HG02870 (cell line): ENCODE results near the gene OPTC.
"Not testable (repeated sequence)": the region's sequence is repeated elsewhere in the genome, so short reads cannot be mapped to it uniquely, and the experiment has no call there.

Experiments
- ATAC-seq: cut with Tn5 transposase; IDR thresholded peaks from one replicate; pipeline ENCODE4 v1.9.1; 2021; ENCODE audit warnings: mild to moderate bottlenecking, moderate library complexity; ENCODE audit not compliant: unreplicated experiment

Gene OPTC

DNA sequence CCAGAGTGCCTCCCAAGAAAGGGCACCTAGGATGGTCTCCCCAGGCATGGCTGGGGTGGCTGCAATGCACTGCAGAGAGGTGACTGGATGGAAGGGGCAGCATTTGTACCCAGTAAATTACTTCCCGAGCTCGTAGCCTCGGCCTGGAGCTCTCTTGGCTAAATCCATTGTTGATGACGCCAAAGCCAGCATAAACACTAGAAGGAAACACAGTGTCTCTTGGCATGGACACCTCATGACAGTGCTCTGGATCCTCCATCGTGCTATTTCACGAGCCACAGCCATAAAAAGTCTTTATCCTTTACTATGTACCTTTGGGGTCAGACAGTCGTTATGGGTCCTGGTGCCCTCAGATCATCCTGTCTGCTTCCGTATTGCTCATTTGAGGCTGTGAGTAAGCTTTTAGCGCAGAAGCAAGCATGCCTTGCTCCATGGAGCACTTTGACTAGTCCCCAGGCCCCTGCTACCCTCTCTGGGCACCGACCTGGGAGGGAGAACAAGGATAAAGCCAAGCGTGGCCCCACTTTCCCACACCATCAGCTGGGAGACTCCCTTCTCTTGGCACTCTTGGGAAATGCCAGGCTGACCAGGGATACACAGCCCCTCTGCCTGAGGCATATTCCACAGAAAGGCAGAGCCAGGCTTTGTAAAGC is 28.7 kb upstream of the OPTC start:
- no peak for ATAC-seq

DNA sequence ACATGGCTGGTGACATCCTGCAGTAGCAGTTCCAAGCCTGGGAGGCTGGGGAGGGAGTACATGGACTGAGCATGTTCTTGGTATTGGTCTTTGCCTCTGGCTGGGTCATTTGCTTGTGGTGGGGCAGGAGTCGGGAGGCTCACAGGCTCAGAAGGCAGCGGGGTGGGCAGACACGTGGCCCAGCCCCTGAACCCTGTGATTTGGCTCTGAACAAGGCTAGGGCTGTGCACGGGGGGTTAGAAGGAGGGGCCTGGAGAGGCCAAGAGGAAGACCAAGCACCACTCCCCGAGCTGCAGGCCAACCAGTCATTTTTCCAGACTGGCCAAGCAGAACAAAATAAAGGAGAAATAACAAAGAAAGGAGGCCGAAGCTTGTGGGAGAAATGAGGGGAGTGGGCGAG is 28.0 kb upstream of the OPTC start:
- ATAC-seq: no peak

DNA sequence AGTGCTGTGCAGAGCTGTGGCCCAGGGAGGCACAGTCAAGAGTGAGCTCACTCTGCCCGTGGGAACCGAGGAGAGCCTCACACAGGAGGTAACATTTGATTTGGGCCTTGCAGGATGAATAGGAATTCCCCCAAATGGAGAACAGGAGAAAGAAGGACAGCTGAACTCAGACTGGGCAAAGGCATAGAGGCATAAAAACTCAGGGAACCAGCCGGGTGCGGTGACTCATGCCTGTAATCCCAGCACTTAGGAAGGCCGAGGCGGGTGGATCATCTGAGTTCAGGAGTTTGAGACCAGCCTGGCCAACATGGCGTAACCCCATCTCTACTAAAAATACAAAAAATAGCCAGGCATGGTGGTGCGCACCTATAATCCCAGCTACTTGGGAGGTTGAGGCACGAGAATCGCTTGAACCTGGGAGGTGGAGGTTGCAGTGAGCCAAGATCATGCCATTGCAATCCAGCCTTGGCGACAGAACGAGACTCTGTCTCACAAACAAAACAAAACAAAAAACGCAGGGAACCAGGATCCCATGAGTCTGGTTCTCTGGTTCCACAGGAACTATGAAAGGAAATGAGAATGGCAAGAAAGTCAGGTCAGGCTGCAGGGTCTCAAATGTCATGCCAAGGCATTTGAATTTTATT is 26.9 kb upstream of the OPTC start:
- not testable (repeated sequence) for ATAC-seq

DNA sequence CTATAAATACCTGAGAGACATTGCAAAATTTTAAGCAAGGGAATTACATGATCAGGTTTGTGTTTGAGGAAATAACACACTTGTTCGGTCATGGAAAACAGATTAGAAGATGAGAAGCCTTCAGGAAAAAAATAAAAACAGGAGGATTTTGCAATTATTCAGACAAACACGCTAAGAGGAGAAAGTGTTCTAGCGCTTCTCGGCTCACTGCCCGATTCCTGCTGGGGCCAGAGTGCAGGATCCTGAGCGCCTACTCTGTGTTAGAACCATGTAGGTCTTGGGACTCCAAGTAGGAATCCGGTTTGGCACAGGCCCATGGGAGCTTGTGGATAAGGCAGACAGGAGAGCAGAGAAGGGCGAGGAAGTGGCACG is 26.4 kb upstream of the OPTC start:
- no peak for ATAC-seq

DNA sequence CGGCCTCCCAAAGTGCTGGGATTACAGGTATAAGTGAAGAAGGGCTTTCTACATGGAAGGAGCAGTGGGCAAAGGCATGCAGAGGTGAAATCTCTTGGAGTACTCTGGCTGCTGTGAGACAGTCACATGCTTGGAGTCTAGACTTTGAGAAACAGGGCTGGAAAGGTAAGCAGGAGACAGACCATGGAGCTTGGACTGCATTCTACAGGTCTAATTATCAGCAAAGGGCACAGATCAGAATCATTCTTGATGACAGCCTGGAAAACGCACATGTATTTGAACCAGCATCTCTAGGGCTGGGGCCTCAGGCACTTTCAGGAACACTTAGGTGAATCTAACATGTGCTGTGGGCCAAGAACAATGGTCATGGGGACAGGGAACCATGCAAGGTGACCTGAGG is 25.6 kb upstream of the OPTC start:
- no peak for ATAC-seq

DNA sequence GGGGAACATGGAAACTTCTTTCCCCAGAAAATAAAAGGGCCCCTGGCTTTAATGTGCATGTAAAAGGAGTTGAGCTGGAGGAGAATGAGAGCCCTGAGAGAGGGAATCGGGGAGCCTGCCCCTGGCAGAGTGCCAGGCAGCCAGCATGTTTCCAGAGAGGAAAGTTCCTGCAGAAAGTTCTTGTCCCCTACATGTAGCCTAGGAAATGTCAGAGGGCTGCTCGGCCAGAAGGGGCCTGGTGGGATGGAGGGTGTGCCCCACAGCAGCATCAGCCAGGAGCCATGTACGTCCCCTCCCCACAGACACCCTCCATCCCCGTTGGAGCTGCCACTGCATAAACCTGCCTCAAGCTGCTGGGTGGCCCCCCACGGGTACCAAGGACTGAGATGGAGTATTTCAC is 23.7 kb upstream of the OPTC start:
- ATAC-seq: no peak

DNA sequence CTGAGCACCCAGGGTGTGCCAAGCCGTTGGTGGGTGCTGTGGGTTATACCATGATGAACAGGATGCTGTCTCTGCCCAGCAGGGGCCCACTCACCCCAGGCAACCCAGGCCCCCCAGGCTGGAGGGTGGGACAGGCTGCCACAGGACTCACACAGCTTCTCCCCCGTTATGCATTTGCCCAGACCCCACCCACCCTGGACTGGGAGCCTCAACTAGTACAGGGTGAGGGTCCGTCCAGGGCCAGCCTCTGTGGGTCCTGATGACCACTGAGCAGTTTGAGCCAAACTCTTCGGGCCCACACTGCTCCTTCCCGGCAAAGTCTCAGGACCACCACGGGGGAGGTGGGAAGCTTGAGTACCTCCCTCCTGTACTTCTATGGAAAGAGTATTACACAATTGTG is 22.1 kb upstream of the OPTC start:
- ATAC-seq: no peak

DNA sequence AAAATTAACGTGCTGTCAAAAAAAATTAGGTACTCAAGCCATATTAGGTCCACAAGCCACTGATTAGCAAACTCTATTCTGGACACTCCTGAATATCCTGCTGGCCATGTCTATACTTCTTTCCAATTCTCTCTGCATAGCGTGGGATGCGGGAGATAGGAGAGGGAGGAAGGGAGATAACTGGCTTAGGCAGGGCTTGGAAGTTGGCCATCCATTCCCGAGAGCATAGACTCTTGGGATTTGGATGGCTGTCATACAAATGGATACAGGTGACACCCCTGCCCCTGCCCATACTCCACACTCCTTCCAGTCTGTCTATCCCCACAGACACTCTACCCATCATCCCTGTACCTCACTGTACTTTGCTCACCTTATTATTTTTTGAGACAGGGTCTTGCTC is 20.7 kb upstream of the OPTC start:
- no peak for ATAC-seq

DNA sequence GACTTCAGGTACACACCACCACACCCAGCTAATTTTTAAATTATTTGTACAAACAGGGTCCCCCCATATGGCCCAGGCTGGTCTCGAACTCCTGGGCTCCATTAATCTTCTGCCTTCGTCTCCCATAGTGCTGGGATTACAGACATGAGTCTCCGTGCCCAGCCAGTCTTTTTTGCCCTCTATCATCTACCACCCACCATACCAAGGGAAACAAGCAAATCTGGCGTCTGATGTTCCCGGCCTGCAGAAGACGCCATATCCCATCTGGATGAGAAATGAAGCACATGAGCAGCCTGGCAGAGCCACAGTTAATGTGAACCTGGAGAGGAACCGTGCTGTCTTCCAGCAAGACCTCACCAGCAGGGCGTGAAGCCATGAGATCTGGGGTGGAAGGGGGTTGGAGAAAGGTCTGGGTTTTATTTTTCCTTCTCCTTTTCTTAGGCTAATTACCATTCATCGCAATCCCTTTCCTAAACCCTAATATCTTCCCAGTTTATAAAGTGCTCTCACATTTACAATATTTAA is 20.1 kb upstream of the OPTC start:
- no peak for ATAC-seq

DNA sequence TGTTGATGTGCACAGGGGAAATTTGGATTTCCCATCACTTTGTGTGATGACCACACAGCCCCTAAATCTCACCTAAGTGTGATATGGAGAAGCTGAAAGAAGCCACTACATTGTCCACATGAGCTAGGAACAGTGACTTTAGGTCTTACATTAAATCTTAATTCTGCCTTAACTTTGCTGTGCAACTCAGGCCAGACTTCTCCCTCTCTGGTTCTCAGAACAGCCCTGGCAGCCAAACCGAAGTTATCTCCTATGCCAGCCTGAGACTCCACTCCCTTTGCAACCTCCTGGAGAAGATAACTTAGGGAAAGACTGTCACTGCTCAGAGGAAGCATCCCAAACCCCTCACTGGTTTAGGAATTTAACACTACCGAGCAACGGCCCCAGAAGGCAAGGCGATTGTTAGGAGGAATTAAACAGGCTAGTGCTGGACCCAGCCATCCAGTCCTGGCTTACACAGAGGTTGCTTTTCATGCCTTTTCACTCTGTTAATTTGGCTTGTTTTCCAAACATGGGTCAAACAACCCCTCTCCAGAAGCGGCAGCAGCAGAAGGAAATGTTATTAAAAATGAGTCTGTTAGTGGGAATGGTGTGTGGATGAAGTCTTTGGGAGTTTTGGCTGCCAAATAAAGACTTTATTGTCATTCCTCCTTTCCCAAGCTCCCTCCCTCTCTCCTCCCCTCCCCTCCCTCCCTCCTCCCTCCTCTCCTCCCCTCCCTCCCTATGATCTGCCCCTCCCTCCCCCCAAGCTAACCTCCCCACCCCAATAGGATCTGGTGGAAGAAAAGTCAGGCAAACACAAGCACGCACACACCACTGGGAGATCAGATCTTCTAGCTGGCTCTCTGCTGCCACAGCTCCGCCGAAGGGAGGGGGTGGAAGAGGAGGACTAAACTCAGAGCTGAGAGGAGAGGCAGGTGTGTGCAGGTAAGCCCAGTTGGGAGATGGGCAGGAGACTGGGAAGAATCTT is 18.7 kb upstream of the OPTC start, which contains the start of gene PRELP:
TSS of gene PRELP (plus strand) at position 795 of the 970 bp plus-strand sequence. CDS start 7,379 bp downstream, outside the sequence.
- ATAC-seq: no peak

DNA sequence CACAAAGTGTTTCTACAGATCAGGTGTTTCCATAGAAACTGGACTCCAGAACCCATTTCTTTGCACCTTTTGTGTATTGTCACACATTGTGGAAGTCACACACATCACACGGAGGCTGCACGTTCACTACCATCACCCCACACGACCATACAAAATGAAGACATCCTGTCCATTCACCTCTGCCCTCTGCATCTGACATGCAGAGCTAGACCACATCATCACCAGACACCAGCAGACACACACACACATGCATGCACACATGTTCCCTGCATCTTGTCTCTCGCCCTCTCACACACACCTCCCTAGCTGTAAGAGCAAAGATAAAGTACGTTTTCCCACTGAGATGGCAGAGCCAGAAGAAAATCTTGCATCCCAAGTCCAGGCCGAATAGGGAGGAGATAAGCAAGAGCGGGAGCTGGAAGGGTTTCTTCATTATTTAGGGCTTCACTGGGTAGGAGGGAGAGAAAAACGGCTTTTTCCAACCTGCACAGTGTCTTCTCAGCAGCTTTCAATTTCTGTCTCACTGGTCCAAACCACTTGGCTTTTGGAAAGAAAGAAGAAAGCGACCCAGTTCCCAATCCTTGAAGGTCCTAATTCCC is 17.6 kb upstream of the OPTC start:
- ATAC-seq: no peak

DNA sequence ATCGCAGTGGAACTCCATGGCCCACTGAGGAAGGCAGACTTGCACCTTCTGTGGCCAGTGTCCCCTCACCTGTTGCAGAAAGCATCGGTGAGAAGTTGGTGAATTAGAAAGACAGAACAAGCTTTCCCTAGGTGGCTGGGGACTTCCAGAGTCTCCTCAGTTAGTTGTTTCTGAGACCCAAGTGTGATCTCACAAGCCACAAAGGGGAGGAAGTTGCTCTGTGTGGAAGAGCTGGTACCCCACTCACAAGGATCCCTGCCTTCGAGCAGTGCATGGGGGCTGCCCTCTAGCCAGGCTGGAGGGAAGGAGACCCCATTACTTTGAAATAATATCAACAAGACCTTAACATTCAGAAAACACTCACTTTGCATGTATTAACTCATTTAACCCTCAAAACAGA is 16.2 kb upstream of the OPTC start:
- ATAC-seq: no peak

DNA sequence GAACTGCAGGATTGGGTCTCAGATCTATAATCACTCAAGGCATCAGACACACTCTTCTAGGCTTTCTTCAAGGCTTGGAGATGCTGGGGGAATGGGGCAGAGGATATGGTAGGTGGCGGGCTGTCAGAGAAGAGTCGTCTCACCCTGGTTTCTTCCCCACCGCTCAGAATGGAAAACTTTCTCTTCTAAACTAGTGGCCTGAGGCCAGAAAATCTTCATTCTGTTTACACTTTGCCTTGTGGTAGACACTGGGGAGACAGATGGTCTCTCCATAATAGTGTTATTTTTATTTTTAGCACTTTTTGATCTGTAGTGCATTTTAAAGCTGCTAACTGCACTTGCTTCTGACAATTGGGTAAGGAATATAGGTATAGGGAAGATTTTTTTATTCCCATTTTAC is 15.7 kb upstream of the OPTC start:
- no peak for ATAC-seq

DNA sequence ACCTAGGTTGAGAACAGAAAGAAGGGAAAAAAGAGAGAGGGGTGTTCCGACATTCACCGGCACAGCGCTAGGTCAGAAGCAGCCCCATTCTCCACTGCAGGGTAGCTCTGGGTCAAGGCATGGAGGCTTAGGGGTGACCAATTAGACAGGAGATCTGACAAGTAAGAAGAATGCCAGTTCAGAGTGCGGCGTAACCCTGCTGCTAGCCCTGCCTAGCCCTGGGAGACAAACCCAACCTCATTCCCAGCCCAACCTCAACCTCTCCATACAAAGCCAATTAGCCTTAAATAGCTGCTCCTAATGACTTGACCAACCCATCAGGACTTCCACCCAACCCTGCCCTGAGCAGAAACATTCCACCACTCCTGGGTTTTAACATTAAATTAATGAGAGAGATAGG is 15.0 kb upstream of the OPTC start:
- no peak for ATAC-seq

DNA sequence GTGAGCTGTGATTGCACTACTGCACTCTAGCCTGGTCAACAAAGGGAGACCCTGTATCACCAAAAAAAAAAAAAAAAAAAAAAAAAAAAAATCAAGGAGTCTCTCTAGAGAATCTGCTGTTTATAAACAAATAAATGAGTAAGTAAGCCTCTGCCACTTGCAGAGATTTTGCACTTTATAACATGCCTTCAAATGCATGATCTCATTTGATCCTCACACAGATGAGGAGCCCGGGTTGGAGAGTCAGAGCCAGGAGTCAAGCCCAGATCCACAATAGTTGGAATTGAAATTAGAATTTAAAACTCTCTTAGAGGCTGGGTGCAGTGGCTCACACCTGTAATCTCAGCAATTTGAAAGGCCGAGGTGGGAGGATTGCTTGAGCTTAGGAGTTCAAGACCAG is 14.3 kb upstream of the OPTC start:
- no peak for ATAC-seq

DNA sequence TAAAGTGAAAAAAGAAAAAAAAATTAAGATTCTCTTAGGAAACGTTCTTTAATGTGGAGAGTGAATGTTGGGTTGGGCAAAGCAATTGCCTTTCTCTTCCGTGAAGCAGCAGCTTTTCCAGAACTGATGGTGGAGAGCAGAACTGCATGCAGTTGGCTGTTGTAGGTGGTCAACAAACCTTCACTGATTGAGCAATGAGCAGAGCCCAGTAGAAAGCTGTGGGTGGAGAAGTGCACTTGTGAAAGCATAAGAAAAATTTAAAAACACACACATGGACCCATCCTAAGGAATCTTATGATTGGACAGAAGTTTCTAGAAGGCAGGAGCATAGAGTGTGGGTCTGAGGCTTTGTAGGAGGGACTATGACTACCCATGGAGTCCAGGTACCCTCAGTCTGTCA is 13.9 kb upstream of the OPTC start:
- ATAC-seq: no peak

DNA sequence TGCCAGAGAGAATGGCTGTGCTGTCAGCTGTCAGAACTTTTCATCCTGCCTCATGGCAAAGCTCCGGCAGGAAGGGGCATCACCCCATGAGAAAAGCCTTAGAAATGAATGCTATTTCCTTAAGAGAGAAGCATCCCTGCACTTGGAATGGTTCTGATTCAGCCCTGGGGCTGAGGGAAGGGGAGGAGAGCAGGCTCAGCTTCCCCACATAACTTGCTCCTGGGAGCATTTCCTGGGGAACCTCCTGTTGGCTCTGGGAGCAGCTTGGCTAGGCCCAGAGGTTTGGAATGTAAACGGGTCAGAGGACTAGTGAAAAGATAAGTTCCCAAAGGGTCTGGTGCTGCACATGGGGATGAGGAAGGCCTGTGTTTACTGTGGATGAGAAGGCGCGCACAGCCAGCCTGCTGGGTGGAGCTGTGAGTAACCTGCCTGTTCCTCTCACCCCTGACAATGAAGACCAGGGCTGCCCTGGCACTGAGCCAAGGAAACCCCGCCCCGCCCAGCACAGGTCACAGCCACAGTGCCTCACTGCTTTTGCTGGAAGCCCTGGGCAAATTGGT is 13.3 kb upstream of the OPTC start:
- no peak for ATAC-seq

DNA sequence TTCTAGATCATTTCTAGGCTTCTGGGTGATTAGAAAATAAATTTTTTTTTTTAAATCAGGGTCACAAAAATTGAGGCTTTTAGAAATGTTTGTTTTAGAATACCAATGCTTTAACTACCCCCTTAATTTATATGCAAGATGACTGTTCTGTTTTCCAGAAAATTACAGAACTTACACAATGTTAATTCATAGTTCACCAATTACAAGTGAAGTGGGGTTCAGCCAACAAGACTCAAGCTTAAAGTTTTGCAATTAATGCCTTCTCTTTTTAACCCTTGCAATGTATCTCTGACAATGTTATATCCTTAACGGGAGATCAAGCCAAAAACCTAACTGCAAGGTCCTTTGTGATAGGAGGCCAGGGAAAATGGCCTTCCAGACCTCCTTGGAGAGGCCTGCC is 12.8 kb upstream of the OPTC start:
- ATAC-seq: no peak

DNA sequence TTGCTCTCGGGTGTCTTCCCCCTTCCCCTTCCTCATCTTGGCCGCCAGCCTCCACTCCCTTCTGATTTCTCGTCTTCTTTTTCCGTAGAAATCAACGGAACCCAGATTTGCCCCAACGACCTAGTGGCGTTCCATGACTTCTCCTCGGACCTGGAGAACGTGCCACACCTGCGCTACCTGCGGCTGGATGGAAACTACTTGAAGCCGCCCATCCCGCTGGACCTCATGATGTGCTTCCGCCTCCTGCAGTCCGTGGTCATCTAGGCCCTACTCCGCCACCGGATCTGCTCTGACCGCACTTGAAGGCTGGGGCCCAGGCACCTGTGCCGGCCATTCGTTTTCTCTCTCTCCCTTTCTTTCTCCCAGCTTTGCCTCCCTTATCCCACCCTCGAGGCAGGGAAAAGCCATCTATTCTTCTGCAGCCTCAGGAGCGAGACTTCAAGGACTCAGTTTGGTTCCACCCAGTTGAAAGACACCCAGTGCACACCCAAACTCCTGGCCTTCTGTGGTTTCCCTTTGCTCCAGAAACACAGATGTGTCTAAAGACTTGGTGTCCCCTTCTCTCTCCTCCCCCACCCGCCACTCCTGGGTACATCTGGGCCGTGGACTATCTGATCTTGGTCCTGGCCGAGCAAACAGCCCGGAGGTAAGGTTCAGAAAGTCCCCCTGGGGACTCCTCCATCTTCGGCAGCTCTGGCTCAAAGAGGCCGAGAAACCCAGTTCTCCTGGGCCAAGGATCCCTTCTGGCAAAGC is 7.2 kb upstream of the OPTC start:
- ATAC-seq: no peak

DNA sequence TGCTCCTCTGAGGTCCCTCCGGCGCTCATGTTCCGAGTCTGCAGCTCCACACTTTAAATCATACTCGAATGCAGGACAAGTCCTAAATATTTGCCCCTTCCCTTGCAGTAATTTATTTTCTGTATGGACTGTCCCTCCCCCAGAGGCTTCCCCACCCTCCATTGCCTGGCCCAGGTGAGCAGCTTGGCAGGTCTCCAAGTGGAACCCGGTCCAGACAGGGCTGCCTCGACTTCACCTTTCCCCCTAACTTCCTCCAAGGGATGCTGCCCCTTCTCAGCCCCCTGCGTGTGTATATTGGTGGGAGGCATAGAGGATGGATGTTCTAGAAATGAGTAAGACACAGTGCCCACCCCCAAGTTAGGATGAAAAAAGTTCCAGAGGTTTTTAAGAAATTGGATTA is 5.4 kb upstream of the OPTC start:
- no peak for ATAC-seq
